ENCODE measurements around the gene HBS1L. TPM values are rescaled to one million over a fixed set of nuclear protein-coding genes. Genes with fewer than 3 reads are reported as not detected.

The HBS1L gene
- total RNA-seq, 2 experiments from 2014 or later = 82.9 to 93.1 TPM

- POLR2A ChIA-PET = interaction anchor here (0.7 to 4.2 kb wide), 10 partner anchors 9 to 338 kb away, joined by 3 to 32 read pairs (median 6); partner anchors contain the start of genes HBS1L and MYB
- Histone ChIP-seq H3K9me3 (ENCODE audit: low read length) (no peaks in the 10 kb centered on the region; the same call in 1 of the 2 replicates), H3K79me2 (ENCODE audit: insufficient read depth, low read depth, low read length) (no peaks in the 10 kb centered on the region), H3K9me2 (ENCODE audit: insufficient read depth, low read length) (no peaks in the 10 kb centered on the region), H3K4me3 (ENCODE audit: low read depth, low read length, poor library complexity, severe bottlenecking) (peak overlapping the region; percentile 47), H3K36me3 (ENCODE audit: insufficient read depth, low read length) (no peaks in the 10 kb centered on the region), H3K27ac (ENCODE audit: low read depth, low read length, poor library complexity, severe bottlenecking) (peak overlapping the region; percentile 62), H3K4me1 (ENCODE audit: insufficient read depth, low read length, poor library complexity, severe bottlenecking) (peaks cover 45% of the 10 kb centered on the region), H3K4me2 (ENCODE audit: low read length) (peak overlapping the region; percentile 60), H2AFZ (ENCODE audit: low read length) (peak overlapping the region; percentile 90), H4K20me1 (ENCODE audit: insufficient read depth, low read length) (no peaks in the 10 kb centered on the region)
- TF ChIP-seq EZH2phosphoT487 (IDR thresholded peaks at IDR 0.05; ENCODE audit: borderline replicate concordance, low read depth, low read length) = no peak
- TF ChIP-seq, protein P1, sequence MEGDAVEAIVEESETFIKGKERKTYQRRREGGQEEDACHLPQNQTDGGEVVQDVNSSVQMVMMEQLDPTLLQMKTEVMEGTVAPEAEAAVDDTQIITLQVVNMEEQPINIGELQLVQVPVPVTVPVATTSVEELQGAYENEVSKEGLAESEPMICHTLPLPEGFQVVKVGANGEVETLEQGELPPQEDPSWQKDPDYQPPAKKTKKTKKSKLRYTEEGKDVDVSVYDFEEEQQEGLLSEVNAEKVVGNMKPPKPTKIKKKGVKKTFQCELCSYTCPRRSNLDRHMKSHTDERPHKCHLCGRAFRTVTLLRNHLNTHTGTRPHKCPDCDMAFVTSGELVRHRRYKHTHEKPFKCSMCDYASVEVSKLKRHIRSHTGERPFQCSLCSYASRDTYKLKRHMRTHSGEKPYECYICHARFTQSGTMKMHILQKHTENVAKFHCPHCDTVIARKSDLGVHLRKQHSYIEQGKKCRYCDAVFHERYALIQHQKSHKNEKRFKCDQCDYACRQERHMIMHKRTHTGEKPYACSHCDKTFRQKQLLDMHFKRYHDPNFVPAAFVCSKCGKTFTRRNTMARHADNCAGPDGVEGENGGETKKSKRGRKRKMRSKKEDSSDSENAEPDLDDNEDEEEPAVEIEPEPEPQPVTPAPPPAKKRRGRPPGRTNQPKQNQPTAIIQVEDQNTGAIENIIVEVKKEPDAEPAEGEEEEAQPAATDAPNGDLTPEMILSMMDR (conservative IDR thresholded peaks at IDR 0.05; ENCODE audit: low read length) = no peak
- DNase-seq (ENCODE audit: low spot score) = no peak
- CTCF ChIA-PET (ENCODE audit: unreplicated experiment) = no interaction called here
- BruUV-seq (replicated peaks) = no TSS peak
- intact Hi-C loops (cut with micrococcal nuclease; ENCODE audit: unreplicated experiment) = loop anchor here (2.0 kb wide), 1 partner anchor 81 kb away; no protein-coding TSS in a partner anchor
Observed at GRCh38 chr6:135102191-135102590, 47.6 kb upstream of the HBS1L start.

GRCh38 chr6:135097172-135097571, 42.5 kb upstream of the HBS1L start:
- CTCF ChIA-PET (ENCODE audit: unreplicated experiment) = no interaction called here
- DNase-seq (ENCODE audit: low spot score) = no peak
- Histone ChIP-seq H4K20me1 (ENCODE audit: insufficient read depth, low read length) (no peaks in the 10 kb centered on the region), H3K4me3 (ENCODE audit: low read depth, low read length, poor library complexity, severe bottlenecking) (no peak overlapping the region), H3K9me3 (ENCODE audit: low read length) (no peaks in the 10 kb centered on the region; the same call in 1 of the 2 replicates), H3K4me1 (ENCODE audit: insufficient read depth, low read length, poor library complexity, severe bottlenecking) (peaks cover 5% of the 10 kb centered on the region), H3K27ac (ENCODE audit: low read depth, low read length, poor library complexity, severe bottlenecking) (no peak overlapping the region), H2AFZ (ENCODE audit: low read length) (no peak overlapping the region), H3K4me2 (ENCODE audit: low read length) (no peak overlapping the region), H3K9me2 (ENCODE audit: insufficient read depth, low read length) (no peaks in the 10 kb centered on the region), H3K36me3 (ENCODE audit: insufficient read depth, low read length) (no peaks in the 10 kb centered on the region), H3K79me2 (ENCODE audit: insufficient read depth, low read depth, low read length) (no peaks in the 10 kb centered on the region)
- TF ChIP-seq, protein P1 (conservative IDR thresholded peaks at IDR 0.05; ENCODE audit: low read length) = no peak
- TF ChIP-seq EZH2phosphoT487 (IDR thresholded peaks at IDR 0.05; ENCODE audit: borderline replicate concordance, low read depth, low read length) = no peak
- intact Hi-C loops (cut with micrococcal nuclease; ENCODE audit: unreplicated experiment) = no loop called here
- POLR2A ChIA-PET = interaction anchor here (2.6 kb wide), 1 partner anchor 11 kb away, joined by 12 read pairs; no protein-coding TSS in a partner anchor
- no TSS peak for BruUV-seq (replicated peaks)

GRCh38 chr6:135096403-135097130, 41.9 kb upstream of the HBS1L start:
- no peaks in the 10 kb centered on the region for H3K79me2 ChIP-seq (ENCODE audit: insufficient read depth, low read depth, low read length)
- H3K4me3 ChIP-seq (ENCODE audit: low read depth, low read length, poor library complexity, severe bottlenecking) = no peak overlapping the region
- no peak overlapping the region for H2AFZ ChIP-seq (ENCODE audit: low read length)
- H3K27ac ChIP-seq (ENCODE audit: low read depth, low read length, poor library complexity, severe bottlenecking) = no peak overlapping the region
- no peak for TF ChIP-seq EZH2phosphoT487 (IDR thresholded peaks at IDR 0.05; ENCODE audit: borderline replicate concordance, low read depth, low read length)
- TF ChIP-seq, protein P1 (conservative IDR thresholded peaks at IDR 0.05; ENCODE audit: low read length) = no peak
- H3K9me2 ChIP-seq (ENCODE audit: insufficient read depth, low read length) = no peaks in the 10 kb centered on the region
- no peak overlapping the region for H3K4me2 ChIP-seq (ENCODE audit: low read length)
- no peak for DNase-seq (ENCODE audit: low spot score)
- ChIA-PET POLR2A (interaction anchor here (0.5 to 2.6 kb wide), 2 partner anchors 10 to 238 kb away, joined by 3 to 12 read pairs; no protein-coding TSS in a partner anchor), CTCF (ENCODE audit: unreplicated experiment) (no interaction called here)
- intact Hi-C loops (cut with micrococcal nuclease; ENCODE audit: unreplicated experiment) = no loop called here
- no peaks in the 10 kb centered on the region for H3K4me1 ChIP-seq (ENCODE audit: insufficient read depth, low read length, poor library complexity, severe bottlenecking)
- H4K20me1 ChIP-seq (ENCODE audit: insufficient read depth, low read length) = no peaks in the 10 kb centered on the region
- BruUV-seq (replicated peaks) = no TSS peak
- H3K36me3 ChIP-seq (ENCODE audit: insufficient read depth, low read length) = no peaks in the 10 kb centered on the region
- H3K9me3 ChIP-seq (ENCODE audit: low read length) = no peaks in the 10 kb centered on the region
